Loucy (cell line): ENCODE measurements around the gene FAM13A.

Experiments used
- H2AFZ ChIP-seq: fragments of 200-600 bp; sonication (generic); 2 replicates; pipeline ENCODE4 v1.6.0; 2016; ENCODE audit warnings: antibody characterized with exemption, mild to moderate bottlenecking, low read length, moderate library complexity
- H3F3A ChIP-seq: fragments of 200-600 bp; 2 replicates; pipeline ENCODE4 v1.6.0; 2016; ENCODE audit warnings: antibody characterized with exemption, low read depth, mild to moderate bottlenecking
- H3K27me3 ChIP-seq: fragments of 200-600 bp; sonication (generic); 2 replicates; pipeline ENCODE4 v1.6.1; 2014; ENCODE audit warnings: low read length, mild to moderate bottlenecking; ENCODE audit not compliant: insufficient read depth, poor library complexity, severe bottlenecking
- H3K36me3 ChIP-seq: fragments of 200-600 bp; sonication (generic); 2 replicates; pipeline ENCODE4 v1.6.1; 2016; ENCODE audit warnings: low read length; ENCODE audit not compliant: insufficient read depth
- H3K4me1 ChIP-seq: fragments of 200-600 bp; sonication (generic); 2 replicates; pipeline ENCODE4 v1.5.1; 2014; ENCODE audit warnings: low read length, mild to moderate bottlenecking; ENCODE audit not compliant: insufficient read depth, poor library complexity, severe bottlenecking
- H3K4me2 ChIP-seq: fragments of 200-600 bp; sonication (generic); 2 replicates; pipeline ENCODE4 v1.6.0; 2014; ENCODE audit warnings: antibody characterized with exemption, low read length, low read depth, mild to moderate bottlenecking; ENCODE audit not compliant: poor library complexity, severe bottlenecking
- H3K4me3 ChIP-seq: fragments of 200-600 bp; sonication (generic); 2 replicates; pipeline ENCODE4 v1.5.1; 2014; ENCODE audit warnings: low read length, mild to moderate bottlenecking, mixed read lengths; ENCODE audit not compliant: poor library complexity, severe bottlenecking
- H3K79me2 ChIP-seq: fragments of 200-600 bp; sonication (generic); 2 replicates; pipeline ENCODE4 v1.6.1; 2014; ENCODE audit warnings: low read length; ENCODE audit not compliant: insufficient read depth
- H3K9ac ChIP-seq: fragments of 200-600 bp; sonication (generic); 2 replicates; pipeline ENCODE4 v1.6.0; 2014; ENCODE audit warnings: mild to moderate bottlenecking, low read depth, low read length, moderate library complexity; ENCODE audit not compliant: poor library complexity, severe bottlenecking
- H3K9me2 ChIP-seq: fragments of 200-600 bp; sonication (generic); replicated peaks from 2 replicates; pipeline ENCODE4 v1.6.1; 2016; ENCODE audit warnings: low read depth, low read length, mixed read lengths
- H3K9me3 ChIP-seq: fragments of 200-600 bp; sonication (generic); 2 replicates; pipeline ENCODE4 v1.6.1; 2014; ENCODE audit warnings: mild to moderate bottlenecking, antibody characterized with exemption, low read length, low read depth; ENCODE audit not compliant: insufficient read depth
- H4K20me1 ChIP-seq: fragments of 200-600 bp; sonication (generic); 2 replicates; pipeline ENCODE4 v1.6.0; 2014; ENCODE audit warnings: antibody characterized with exemption, low read length, mild to moderate bottlenecking; ENCODE audit not compliant: insufficient read depth, poor library complexity, severe bottlenecking
- CTCF ChIP-seq: fragments of 200-600 bp; sonication (generic); conservative IDR thresholded peaks from 2 replicates; pipeline ENCODE4 v1.5.1; 2014; ENCODE audit warnings: mild to moderate bottlenecking, antibody characterized with exemption, low read length
- EZH2phosphoT487 ChIP-seq: fragments of 200-600 bp; IDR thresholded peaks from 2 replicates; pipeline ENCODE4 v1.6.1; 2018; ENCODE audit warnings: antibody characterized with exemption, mild to moderate bottlenecking, moderate library complexity, borderline replicate concordance

The FAM13A gene

DNA sequence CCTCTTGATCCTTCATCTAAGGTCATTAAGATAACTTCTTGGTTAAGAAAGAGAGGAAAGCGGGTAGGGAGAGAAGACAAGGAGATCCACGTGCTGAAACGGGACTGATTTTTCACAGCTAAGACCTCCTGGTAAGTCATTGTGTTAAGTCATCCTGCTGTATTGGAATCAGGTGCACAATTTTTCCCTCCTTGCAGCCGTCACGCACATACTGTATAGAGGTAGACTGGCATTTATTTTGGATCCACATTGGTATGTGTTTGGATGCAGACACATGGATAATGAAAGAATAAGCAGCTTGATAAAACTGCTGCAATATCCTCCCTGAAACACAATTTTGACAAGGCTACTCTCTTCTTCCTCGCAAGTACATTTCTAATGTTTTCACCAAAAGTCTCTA lies 299.2 kb downstream of the FAM13A start:
- Histone ChIP-seq H3K4me3 (no peak overlapping the region), H3K9ac (no peak overlapping the region), H3F3A (no peaks in the 10 kb centered on the region), H2AFZ (no peak overlapping the region), H3K27me3 (no peaks in the 10 kb centered on the region), H3K4me1 (peaks cover 8% of the 10 kb centered on the region), H4K20me1 (no peaks in the 10 kb centered on the region), H3K79me2 (no peaks in the 10 kb centered on the region), H3K9me3 (no peaks in the 10 kb centered on the region), H3K4me2 (no peak overlapping the region), H3K9me2 (no peaks in the 10 kb centered on the region), H3K36me3 (no peaks in the 10 kb centered on the region)
- no peak for TF ChIP-seq EZH2phosphoT487
- no peak for TF ChIP-seq CTCF

- peaks cover 5% of the 10 kb centered on the region for H3K4me1 ChIP-seq
- no peaks in the 10 kb centered on the region for H3F3A ChIP-seq
- H3K36me3 ChIP-seq, result no peaks in the 10 kb centered on the region
- H3K27me3 ChIP-seq, result no peaks in the 10 kb centered on the region
- H3K9ac ChIP-seq, result no peak overlapping the region
- H3K79me2 ChIP-seq, result no peaks in the 10 kb centered on the region
- no peak overlapping the region for H3K4me2 ChIP-seq
- no peak overlapping the region for H2AFZ ChIP-seq
- no peaks in the 10 kb centered on the region for H4K20me1 ChIP-seq
- TF ChIP-seq CTCF, result no peak
- TF ChIP-seq EZH2phosphoT487, result no peak
- no peaks in the 10 kb centered on the region for H3K9me2 ChIP-seq
- H3K4me3 ChIP-seq, result no peak overlapping the region
- H3K9me3 ChIP-seq, result no peaks in the 10 kb centered on the region
Observed at GRCh38 chr4:88757067-88757466, 299.9 kb downstream of the FAM13A start.

GRCh38 chr4:88756149-88756548 lies 300.8 kb downstream of the FAM13A start:
- H2AFZ ChIP-seq, result no peak overlapping the region
- TF ChIP-seq EZH2phosphoT487 (no peak), CTCF (no peak)
- H3K9me3 ChIP-seq, result no peaks in the 10 kb centered on the region
- H3K9ac ChIP-seq, result no peak overlapping the region
- H3K9me2 ChIP-seq, result no peaks in the 10 kb centered on the region
- H3F3A ChIP-seq, result no peaks in the 10 kb centered on the region
- H3K4me3 ChIP-seq, result no peak overlapping the region
- H4K20me1 ChIP-seq, result no peaks in the 10 kb centered on the region
- no peaks in the 10 kb centered on the region for H3K27me3 ChIP-seq
- no peak overlapping the region for H3K4me2 ChIP-seq
- H3K79me2 ChIP-seq, result no peaks in the 10 kb centered on the region
- no peaks in the 10 kb centered on the region for H3K4me1 ChIP-seq
- H3K36me3 ChIP-seq, result no peaks in the 10 kb centered on the region
